ENCODE measurements around the gene KIAA0825.

DNA sequence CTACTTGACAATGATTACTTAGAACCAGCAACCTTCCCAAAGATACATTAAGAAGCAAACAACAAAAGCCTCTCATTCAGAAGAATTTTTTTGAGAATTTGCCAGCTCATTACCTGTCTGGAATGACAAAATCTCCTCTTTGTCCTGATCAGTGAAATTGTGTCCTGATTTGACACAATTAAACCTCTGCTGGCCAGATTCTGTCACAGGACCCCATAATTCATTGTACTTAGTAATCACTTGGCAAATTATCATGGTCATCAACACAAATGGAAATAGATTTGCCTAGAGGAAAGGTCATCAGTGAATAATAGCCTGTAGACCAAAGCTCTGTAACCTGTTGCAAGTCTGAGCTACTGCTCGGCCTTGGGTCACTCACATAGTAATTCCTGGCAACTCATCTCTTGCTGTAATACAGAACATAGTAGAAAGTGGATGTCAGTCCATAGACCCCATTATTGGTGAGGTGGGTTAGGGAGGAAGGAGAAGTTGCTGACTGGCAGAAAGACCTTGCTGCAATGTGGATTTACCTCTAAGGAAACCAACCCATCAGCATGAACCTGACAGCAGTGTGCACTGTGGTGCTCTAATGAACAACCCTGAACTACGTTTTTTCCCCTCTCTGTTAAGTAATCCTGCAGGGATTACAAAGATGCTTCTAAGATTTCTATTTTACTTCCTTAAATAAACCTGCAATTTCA lies 370.1 kb downstream of the KIAA0825 start:
- TF ChIP-seq CTCF (IDR thresholded peaks at IDR 0.05; ENCODE audit: borderline replicate concordance, extremely low read depth, low read length, poor library complexity, severe bottlenecking) (no peak), EZH2 (IDR thresholded peaks at IDR 0.05; ENCODE audit: borderline replicate concordance, low read depth, low read length, severe bottlenecking) (no peak)
